Suprapubic skin (tissue), 3 donors: ENCODE measurements around the gene HOXC5.

Experiments used
- POLR2AphosphoS5 ChIP-seq, 3 donors: sonication (generic); formaldehyde crosslinking; IDR thresholded peaks; one replicate each; pipeline ENCODE4 v1.6.1; 2017; ENCODE audit warnings: antibody characterized with exemption in 3 of 3
- TF ChIP-seq, protein P1 (sequence below), 2 donors: fragments of 200-600 bp in 1 of 2; fragments of 450-650 bp in 1 of 2; sonication (generic) in 1 of 2; IDR thresholded peaks; one replicate each; pipeline ENCODE4 v1.5.1; 2016 to 2019; ENCODE audit warnings: antibody characterized with exemption in 2 of 2, mild to moderate bottlenecking in 1 of 2, moderate library complexity in 1 of 2

GRCh38 chr12:54010053-54010971 is 22.5 kb upstream of the HOXC5 start:
- TF ChIP-seq, protein P1, sequence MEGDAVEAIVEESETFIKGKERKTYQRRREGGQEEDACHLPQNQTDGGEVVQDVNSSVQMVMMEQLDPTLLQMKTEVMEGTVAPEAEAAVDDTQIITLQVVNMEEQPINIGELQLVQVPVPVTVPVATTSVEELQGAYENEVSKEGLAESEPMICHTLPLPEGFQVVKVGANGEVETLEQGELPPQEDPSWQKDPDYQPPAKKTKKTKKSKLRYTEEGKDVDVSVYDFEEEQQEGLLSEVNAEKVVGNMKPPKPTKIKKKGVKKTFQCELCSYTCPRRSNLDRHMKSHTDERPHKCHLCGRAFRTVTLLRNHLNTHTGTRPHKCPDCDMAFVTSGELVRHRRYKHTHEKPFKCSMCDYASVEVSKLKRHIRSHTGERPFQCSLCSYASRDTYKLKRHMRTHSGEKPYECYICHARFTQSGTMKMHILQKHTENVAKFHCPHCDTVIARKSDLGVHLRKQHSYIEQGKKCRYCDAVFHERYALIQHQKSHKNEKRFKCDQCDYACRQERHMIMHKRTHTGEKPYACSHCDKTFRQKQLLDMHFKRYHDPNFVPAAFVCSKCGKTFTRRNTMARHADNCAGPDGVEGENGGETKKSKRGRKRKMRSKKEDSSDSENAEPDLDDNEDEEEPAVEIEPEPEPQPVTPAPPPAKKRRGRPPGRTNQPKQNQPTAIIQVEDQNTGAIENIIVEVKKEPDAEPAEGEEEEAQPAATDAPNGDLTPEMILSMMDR (IDR thresholded peaks at IDR 0.05) = no peak
- no peak for TF ChIP-seq POLR2AphosphoS5 (IDR thresholded peaks at IDR 0.05)
